ENCODE results near the gene LRCH4. TPM values are rescaled to one million over a fixed set of nuclear protein-coding genes. Genes with fewer than 3 reads are reported as not detected.

Gene LRCH4
- total RNA-seq, 1 donor from 2014 or later, result 7.3 TPM

DNA sequence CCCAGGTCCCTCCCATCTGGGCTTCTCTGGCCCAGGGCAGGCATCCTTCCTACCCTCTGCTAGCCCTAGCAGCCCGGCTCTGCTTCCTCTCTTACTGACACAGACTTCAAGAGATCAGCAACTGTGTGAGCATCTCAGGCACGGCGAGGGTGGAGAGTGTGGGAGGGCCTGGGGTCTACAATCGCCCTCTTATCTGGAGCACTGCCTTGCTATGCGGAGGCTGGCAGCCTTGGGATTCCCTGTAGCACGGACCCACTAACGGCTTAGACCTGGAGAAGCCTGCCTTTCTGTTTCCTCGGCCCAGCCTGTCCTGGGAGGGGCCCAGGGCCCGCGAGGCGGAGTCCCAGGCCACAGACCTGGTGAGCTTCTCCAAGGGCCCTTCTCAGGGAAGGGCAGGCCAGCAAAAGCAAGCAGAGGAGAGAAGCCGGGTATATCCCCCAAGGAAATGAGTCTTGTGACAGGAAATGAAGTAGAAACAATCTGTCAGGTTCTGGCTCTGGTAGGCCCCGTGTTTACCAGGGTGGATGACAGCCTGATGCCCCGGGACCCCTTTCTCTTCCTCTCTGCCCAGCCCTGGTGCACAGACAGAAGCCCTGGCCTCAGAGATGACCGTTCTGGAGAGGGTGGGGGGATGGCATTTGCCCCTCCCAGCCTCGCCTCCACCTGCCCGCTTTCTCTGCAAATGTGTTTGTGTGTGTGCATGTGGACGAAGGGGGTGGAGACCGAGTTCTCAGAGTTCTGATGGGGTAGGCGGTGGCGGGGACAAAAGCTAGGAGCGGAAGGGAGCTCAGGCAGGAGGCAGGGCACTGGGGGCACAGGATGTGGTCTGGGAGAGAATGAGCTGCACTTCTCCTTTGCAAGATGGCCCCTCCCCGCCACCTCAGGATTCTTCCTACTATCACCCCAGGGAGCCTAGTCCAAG, 2.5 kb downstream of the LRCH4 start:
- DNase-seq (ENCODE audit: low read depth, low spot score), result no peak

DNA sequence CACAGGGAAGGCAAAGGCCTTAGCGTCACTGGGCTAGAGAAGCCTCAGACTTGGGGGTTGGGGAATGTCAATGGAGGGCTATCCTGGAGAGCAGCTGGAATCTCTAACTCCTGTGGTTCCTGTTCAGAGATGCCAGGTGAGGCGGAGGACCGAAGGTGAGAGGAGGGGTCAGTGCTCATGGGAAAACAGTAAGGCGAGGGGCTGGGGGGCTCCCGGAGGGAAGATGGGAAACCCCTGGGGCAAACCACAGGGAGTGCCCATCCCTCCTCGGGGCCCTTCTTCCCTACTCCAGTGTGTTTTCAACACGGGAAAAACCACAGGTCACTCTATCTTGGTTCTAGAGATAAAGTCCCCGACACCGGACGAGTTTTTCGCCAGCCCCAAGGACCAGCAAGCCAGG, 3.3 kb downstream of the LRCH4 start:
- DNase-seq (ENCODE audit: low read depth, low spot score), result no peak

DNA sequence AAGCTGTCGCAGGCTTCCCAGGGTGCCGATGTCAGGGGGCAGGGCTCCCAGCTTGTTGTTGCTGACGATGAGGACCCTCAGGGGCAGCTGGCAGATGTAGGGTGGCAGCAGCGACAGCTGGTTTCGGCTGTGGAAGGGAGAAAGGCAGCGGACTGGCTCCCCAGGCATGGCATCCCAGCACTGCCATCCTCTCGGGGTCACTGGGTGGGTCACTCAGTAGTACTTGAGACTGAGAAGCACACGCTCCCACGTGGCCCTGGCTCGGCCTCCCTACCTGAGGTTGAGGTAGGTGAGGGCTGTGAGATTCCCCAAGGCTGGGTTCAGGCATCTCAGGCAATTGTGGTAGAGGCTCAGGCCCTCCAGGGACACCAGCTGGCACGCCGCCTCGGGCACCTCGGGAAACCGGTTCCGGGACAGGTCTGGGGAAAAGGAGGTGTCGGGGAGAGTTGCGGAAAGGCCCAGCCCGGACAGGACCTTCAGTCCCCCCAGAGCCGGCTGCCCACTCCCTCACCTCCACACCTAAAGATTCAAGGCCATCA, 3.8 kb downstream of the LRCH4 start:
- no peak for DNase-seq (ENCODE audit: low read depth, low spot score)

DNA sequence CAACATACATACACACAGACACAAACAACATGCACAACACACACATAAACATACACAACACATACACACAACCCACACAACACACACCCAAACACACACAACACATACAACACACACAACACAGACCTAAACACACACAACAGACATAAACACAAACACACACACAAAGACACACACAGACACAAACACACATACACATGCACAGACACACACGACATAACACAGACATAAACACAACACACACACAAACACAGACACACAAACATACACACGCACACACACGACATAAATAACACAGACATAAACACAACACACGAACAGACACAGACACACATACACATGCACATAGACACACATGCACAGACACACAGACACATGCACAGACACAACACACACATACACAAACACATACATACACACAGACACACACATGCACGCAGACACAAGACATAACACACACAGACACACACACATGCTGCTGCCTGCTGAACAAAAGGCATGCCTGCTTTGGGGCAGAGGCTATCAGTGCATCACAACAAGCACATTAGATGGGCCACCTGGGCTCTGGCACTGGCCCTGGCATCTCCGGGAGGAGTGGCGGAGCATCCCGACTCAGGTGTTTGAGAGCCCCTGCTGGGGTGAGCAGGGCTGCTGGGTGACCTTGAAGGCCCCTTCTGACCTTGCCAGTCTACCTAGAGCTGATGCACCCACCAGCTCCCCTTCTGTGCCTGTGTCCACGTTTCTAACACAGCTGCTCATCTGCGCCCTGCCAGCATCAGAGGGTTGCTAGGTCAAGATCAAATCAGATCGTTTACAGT, 5.3 kb downstream of the LRCH4 start:
- no peak for DNase-seq (ENCODE audit: low read depth, low spot score)

GRCh38 chr7:100578246-100579183, 7.4 kb downstream of the LRCH4 start:
- DNase-seq (ENCODE audit: low read depth, low spot score), result no peak

DNA sequence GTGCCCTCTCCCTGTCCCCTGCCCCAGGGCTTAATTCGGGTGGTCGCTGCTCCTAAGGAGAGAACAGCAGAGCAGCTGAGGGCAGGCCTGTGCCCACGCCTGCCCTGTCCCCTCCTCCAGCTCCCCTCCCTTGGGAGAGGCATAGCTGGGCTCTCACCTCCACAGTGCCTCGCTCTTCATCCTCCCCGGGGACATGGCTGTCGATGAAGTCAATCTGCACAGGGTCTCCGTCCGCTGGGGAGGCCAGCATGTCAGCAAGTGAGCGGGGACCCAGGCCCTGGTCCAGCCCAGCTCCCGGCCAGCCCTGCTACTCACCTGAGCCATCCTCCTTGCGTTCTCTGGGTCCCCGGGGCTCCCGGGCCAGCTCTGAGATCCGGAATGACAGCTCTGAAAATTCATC, 8.4 kb downstream of the LRCH4 start:
- DNase-seq (ENCODE audit: low read depth, low spot score), result no peak

DNA sequence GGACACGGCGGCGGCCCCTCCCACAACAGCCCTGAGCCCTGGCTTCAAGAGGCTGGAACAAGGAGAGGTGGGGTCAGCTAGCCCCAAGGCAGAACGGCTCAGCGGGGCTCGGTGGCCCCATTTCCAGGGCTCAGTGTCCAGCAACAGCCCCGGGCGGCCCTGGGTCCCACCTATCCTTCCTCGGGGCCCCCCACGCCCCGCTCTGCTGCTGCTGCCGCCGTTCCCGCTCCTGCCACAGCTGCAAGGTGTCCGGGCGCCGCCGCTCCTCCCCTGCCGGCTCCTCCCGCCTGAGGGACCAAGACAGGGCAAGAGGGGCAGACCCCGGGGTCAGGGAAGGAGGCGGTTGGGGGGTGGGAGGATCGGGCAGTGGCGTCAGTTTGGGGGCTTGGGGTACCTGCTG, 8.8 kb downstream of the LRCH4 start:
- no peak for DNase-seq (ENCODE audit: low read depth, low spot score)

DNA sequence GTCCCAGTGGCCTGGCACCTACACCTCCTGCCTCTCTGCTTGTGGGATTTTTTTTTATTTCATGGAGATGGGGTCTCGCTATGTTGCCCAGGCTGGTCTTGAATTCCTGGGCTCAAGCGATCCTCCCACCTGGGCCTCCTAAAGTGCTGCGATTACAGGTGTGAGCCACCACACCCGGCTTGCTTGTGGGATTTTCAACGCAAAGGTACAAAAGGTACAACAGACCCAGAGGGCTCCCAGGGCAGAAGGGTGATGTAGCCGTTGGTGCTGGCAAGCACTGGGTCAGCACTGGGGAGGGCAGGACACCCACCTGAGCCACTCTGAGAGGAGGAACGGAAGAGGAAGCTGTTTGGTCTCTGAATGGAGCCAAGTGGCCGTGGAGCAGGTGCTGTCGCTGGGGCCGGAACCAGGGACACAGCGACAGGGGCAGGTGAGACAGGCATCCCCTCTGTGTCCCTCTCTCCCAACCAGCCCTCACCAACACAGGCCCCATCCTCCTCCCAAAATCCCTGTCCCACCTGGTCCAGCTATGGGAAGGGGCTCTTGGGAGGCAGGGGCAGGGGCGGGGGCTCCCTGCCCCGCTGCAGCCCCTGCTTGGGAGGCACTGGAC, 9.4 kb downstream of the LRCH4 start:
- DNase-seq (ENCODE audit: low read depth, low spot score), result no peak

- no peak for DNase-seq (ENCODE audit: low read depth, low spot score)
Measured at GRCh38 chr7:100575746-100576383, 10.1 kb downstream of the LRCH4 start.

DNA sequence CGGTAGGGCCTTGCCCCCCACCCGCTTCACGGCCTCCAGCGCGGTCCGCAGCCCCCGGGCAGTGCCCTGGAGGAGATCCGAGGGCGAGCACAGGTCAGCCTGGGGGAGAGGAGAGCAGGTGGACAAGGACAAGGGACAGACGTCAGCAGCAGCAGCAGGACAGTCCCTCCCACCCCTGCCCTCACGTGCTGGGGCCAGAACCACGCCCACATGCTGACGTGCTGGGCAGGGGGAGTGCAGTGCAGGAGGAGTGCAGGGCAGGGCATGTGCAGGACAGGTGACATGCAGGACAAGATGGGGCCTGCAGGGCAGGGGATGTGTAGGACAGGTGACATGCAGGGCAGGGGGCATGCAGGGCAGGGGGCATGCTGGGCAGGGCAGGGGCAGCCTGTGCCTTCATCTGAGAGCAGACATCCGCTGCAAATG, 10.7 kb downstream of the LRCH4 start:
- no peak for DNase-seq (ENCODE audit: low read depth, low spot score)

DNA sequence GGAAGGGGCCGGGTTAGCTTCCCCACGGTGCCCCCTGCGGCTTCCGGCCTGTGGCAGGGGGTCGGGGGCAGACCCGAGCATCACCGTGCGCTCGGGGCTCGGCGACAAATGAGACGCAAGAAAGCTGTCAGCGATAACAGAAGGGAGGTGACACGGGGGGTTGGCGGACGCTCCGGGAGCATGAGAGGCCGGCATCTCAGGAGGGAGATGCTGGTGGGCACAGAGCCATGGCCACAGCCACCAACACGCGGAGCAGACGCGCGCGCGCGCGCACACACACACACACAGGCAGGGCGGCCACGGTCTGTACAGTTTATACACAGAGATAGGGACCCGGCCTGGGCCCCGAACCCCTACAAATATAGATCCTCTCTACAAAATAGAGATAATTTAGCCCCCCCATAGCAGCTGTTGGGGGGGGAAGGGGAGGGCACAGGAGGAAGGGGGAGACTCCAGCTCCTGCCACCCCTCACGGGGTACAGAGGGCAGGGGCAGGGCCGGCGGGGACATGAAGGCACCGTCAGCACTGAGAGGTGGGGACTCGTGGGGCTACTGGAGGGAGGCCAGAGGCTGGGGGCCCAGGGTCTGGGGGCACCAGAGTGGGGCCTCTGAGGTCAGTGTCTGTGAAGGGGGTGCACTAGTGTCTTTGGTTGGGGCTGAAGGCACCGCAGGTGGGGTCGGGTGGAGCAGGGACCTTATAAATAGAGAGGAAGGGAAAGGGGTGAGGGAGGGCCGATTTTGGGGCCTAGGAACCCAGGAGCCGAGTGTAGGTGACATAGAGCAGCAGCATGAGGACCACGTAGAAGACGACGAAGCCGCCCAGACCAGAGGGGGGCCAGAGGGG, 11.3 kb downstream of the LRCH4 start:
- no peak for DNase-seq (ENCODE audit: low read depth, low spot score)

GRCh38 chr7:100573691-100574361, 12.1 kb downstream of the LRCH4 start, which contains the start of gene SAP25:
Gene SAP25, minus strand, starts transcription at chr7:100573900. Its CDS starts 158 bp downstream, at chr7:100573742.
- no peak for DNase-seq (ENCODE audit: low read depth, low spot score)

DNA sequence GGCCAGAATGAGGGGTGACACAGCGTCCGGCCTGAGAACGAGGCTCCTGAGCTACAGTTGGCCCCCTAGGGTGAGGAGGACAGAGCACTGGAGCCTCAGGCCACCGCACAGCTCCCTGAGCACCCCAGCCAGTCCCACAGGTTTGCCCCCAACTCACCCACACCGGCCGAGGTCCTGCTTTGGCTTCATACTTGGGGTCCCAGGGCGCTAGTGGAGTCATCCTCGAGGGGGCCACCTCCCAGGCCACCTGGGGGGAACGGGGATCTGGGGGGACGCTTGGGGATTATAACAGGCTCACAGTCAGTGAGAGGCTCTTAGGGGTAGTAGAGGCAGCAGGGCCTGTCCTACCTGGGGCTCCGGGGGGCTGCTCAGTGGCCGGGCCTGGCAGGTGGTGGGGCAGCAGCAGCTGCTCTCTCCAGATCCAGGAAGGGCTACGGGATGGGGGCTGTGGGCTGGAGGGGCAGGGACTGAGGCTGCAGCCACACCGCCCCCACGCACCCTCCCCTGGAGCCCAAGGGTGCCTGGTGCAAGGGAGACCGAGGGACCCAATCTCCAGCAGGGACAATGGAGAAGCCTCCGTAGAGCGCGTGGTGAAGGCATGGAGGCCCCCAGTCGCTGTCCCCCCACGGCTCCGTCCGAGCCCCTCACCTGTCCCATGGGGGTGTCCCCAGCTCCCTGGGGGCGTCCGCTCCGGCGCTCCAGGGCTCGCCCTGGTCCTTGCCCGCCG, 12.8 kb downstream of the LRCH4 start:
- DNase-seq (ENCODE audit: low read depth, low spot score), result no peak

- DNase-seq (ENCODE audit: low read depth, low spot score), result no peak
Measured at GRCh38 chr7:100572281-100572948, 13.5 kb downstream of the LRCH4 start.

GRCh38 chr7:100571829-100572116, 14.2 kb downstream of the LRCH4 start:
- no peak for DNase-seq (ENCODE audit: low read depth, low spot score)

DNA sequence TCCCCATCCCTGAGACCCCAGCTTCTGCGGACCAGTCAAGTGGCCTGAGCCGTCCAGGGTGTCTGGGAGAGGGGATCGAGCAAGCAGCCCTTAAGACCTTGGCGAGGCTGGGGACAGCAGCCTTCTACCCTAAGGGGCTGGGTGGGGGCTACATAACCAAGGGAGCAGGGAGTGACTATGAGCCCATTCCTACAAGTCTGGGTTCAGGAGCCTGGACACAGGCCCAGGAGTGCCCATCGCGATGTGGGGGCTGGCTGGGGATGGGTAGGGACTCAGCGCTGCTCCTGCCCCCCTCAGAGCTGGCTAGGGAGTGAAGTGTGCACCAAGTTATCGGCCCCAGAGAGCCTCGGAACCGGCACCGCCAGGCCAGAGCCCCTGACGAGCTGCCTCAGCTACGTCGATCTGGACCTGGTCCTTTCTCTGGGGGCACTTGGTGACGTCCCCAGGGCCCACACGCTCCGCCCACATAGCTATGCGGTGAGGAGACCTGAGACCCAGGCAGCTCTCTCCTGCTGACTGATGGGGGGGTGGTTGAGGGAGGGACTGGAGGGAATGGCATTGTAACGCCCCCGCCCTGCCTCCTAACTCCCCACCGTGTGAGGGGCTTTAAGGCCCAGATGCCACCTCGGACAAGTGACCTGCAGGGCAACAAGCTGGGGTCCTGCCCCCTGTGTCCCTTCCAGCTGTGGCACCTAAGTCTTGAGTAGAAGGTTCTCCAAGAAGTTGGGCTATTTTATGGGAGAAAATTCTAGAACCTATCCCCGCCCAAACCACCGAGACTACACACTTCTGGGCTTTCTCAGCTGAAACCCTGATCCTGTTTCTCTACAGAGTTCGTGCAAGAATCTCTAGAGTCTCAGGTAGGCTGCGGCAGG, 14.7 kb downstream of the LRCH4 start:
- no peak for DNase-seq (ENCODE audit: low read depth, low spot score)

All from pulmonary artery endothelial cell (primary cell).